RPMI8226 (cell line): Measurements from ENCODE around the gene IRGQ.
"Not testable (repeated sequence)": the region's sequence is repeated elsewhere in the genome, so short reads cannot be mapped to it uniquely, and the experiment has no call there.

Source experiments
- DNase-seq: peaks from one replicate; pipeline ENCODE4 v3.0.0-alpha.2; 2015

The IRGQ gene

GRCh38 chr19:43624933-43625332 is 29.0 kb upstream of the IRGQ start:
- DNase-seq: peak; percentile 84

- no peak for DNase-seq
Measured at GRCh38 chr19:43623889-43624670, 28.1 kb upstream of the IRGQ start.

- no peak for DNase-seq
Measured at GRCh38 chr19:43622956-43623355, 27.0 kb upstream of the IRGQ start.

GRCh38 chr19:43622070-43622469 is 26.1 kb upstream of the IRGQ start:
- DNase-seq: no peak

GRCh38 chr19:43620061-43621001 is 24.4 kb upstream of the IRGQ start:
- DNase-seq: no peak

GRCh38 chr19:43619262-43620060 is 23.5 kb upstream of the IRGQ start, which contains the start of gene ZNF428:
Gene ZNF428 (minus strand): TSS chr19:43619629. CDS start chr19:43614304, 5,325 bp downstream.
- peak; percentile 86 for DNase-seq

- peak; percentile 45 for DNase-seq
Measured at GRCh38 chr19:43618921-43619261, 23.0 kb upstream of the IRGQ start.

- DNase-seq: no peak
Measured at GRCh38 chr19:43616954-43617353, 21.0 kb upstream of the IRGQ start.

GRCh38 chr19:43616306-43616705 is 20.4 kb upstream of the IRGQ start:
- DNase-seq: no peak

GRCh38 chr19:43612374-43612773 is 16.4 kb upstream of the IRGQ start:
- DNase-seq: no peak

GRCh38 chr19:43611788-43612187 is 15.9 kb upstream of the IRGQ start, which contains the start of gene SRRM5:
Gene SRRM5 (plus strand): TSS chr19:43612088. CDS start chr19:43612122, 34 bp downstream.
- DNase-seq: no peak

GRCh38 chr19:43610493-43610892 is 14.6 kb upstream of the IRGQ start:
- no peak for DNase-seq

- DNase-seq: no peak
Measured at GRCh38 chr19:43609872-43610271, 13.9 kb upstream of the IRGQ start.

GRCh38 chr19:43607238-43608205 is 11.6 kb upstream of the IRGQ start:
- no peak for DNase-seq

- DNase-seq: no peak
Measured at GRCh38 chr19:43606569-43607229, 10.8 kb upstream of the IRGQ start.

GRCh38 chr19:43605875-43606568 is 10.1 kb upstream of the IRGQ start:
- no peak for DNase-seq

- DNase-seq: not testable (repeated sequence)
Measured at GRCh38 chr19:43600326-43600725, 4.4 kb upstream of the IRGQ start.

GRCh38 chr19:43599635-43600295 is 3.8 kb upstream of the IRGQ start:
- DNase-seq: no peak

- DNase-seq: no peak
Measured at GRCh38 chr19:43598445-43599240, 2.7 kb upstream of the IRGQ start.
